Activated naive CD4-positive, alpha-beta T cell (primary cell): Measurements from ENCODE around the gene ADCK2.

ENCODE experiments used
- DNase-seq, 4 experiments: peaks; one replicate each; lab custom pipeline; 2025; lab: John Stamatoyannopoulos, UW

Gene ADCK2

GRCh38 chr7:140744005-140744404 is 71.3 kb downstream of the ADCK2 start:
- DNase-seq, result no peak
